Hepatocyte (in vitro differentiated cells): Measurements from ENCODE around the gene SLC6A20. TPM values are rescaled to one million over a fixed set of nuclear protein-coding genes. Genes with fewer than 3 reads are reported as not detected.

Experiments
- DNase-seq: peaks from one replicate; pipeline ENCODE4 v3.0.0-alpha.2; 2016; ENCODE audit warnings: low spot score
- H2AFZ ChIP-seq: fragments of 200-600 bp; sonication (generic); 2 replicates; pipeline ENCODE4 v1.6.0; 2016; ENCODE audit warnings: antibody characterized with exemption, mild to moderate bottlenecking
- H3K27ac ChIP-seq: fragments of 200-600 bp; sonication (generic); 2 replicates; pipeline ENCODE4 v1.5.1; 2016; ENCODE audit warnings: mild to moderate bottlenecking
- H3K27me3 ChIP-seq: fragments of 200-600 bp; sonication (generic); 2 replicates; pipeline ENCODE4 v1.6.1; 2016
- H3K36me3 ChIP-seq: fragments of 200-600 bp; sonication (generic); replicated peaks from 2 replicates; pipeline ENCODE4 v1.5.1; 2016; ENCODE audit warnings: low read depth; ENCODE audit not compliant: insufficient read depth
- H3K4me1 ChIP-seq: fragments of 200-600 bp; sonication (generic); 2 replicates; pipeline ENCODE4 v1.5.1; 2016; ENCODE audit warnings: mild to moderate bottlenecking, moderate library complexity; ENCODE audit not compliant: insufficient read depth
- H3K4me2 ChIP-seq: fragments of 200-600 bp; sonication (generic); 2 replicates; pipeline ENCODE4 v1.6.0; 2016
- H3K4me3 ChIP-seq: fragments of 200-600 bp; sonication (generic); 2 replicates; pipeline ENCODE4 v1.5.1; 2016; ENCODE audit warnings: mild to moderate bottlenecking
- H3K79me2 ChIP-seq: fragments of 200-600 bp; sonication (generic); 2 replicates; pipeline ENCODE4 v1.6.0; 2017; ENCODE audit warnings: mild to moderate bottlenecking
- H3K9me2 ChIP-seq: fragments of 200-600 bp; sonication (generic); replicated peaks from 2 replicates; pipeline ENCODE4 v1.6.0; 2017; ENCODE audit warnings: mild to moderate bottlenecking; ENCODE audit not compliant: insufficient read depth
- H3K9me3 ChIP-seq: fragments of 200-600 bp; sonication (generic); 2 replicates; pipeline ENCODE4 v1.5.1; 2016; ENCODE audit warnings: low read depth, mild to moderate bottlenecking
- H4K20me1 ChIP-seq: fragments of 200-600 bp; sonication (generic); 2 replicates; pipeline ENCODE4 v1.6.0; 2016; ENCODE audit warnings: mild to moderate bottlenecking; ENCODE audit not compliant: insufficient read depth, poor library complexity, severe bottlenecking
- EZH2 ChIP-seq: fragments of 200-600 bp; sonication (generic); IDR thresholded peaks from 2 replicates; pipeline ENCODE4 v1.6.1; 2016; ENCODE audit warnings: antibody characterized with exemption, mild to moderate bottlenecking, borderline replicate concordance
- EZH2phosphoT487 ChIP-seq: fragments of 200-600 bp; sonication (generic); IDR thresholded peaks from one replicate; pipeline ENCODE4 v1.6.1; 2018; ENCODE audit warnings: antibody characterized with exemption, mild to moderate bottlenecking, low read depth, moderate library complexity; ENCODE audit not compliant: unreplicated experiment, severe bottlenecking
- WGBS: methylation state at CpG from one replicate; pipeline ENCODE4 v1.1.6; 2016; ENCODE audit warnings: low lambda C conversion rate; ENCODE audit errors: missing lambda C conversion rate; 5-methylcytosine and 5-hydroxymethylcytosine counted together
- polyA plus RNA-seq: library from polyadenylated mRNA; unstranded; fragments of >200 nt; fragmentation: Nextera tagmentation; extraction: Ambion mirVana; gene quantifications from 2 replicates; pipeline ENCODE4 v1.2.1, GENCODE V29; 2016
- small RNA-seq: library from RNA; depleted of rRNA; stranded (forward); fragments of <200 nt; gene quantifications from one replicate; pipeline ENCODE3, GENCODE V24; 2014
- total RNA-seq: library from RNA; depleted of rRNA; stranded (reverse); fragments of >200 nt; gene quantifications from 2 replicates; pipeline ENCODE4 v1.2.3, GENCODE V29; 2014
- TF ChIP-seq, protein P1 (sequence below): fragments of 200-600 bp; sonication (generic); IDR thresholded peaks from 2 replicates; pipeline ENCODE4 v1.5.1; 2016; ENCODE audit warnings: antibody characterized with exemption, mild to moderate bottlenecking; ENCODE audit not compliant: poor library complexity

Gene SLC6A20
- total and polyA plus RNA-seq, 2 experiments from 2014 or later = 5.7 to 9.6 TPM

DNA sequence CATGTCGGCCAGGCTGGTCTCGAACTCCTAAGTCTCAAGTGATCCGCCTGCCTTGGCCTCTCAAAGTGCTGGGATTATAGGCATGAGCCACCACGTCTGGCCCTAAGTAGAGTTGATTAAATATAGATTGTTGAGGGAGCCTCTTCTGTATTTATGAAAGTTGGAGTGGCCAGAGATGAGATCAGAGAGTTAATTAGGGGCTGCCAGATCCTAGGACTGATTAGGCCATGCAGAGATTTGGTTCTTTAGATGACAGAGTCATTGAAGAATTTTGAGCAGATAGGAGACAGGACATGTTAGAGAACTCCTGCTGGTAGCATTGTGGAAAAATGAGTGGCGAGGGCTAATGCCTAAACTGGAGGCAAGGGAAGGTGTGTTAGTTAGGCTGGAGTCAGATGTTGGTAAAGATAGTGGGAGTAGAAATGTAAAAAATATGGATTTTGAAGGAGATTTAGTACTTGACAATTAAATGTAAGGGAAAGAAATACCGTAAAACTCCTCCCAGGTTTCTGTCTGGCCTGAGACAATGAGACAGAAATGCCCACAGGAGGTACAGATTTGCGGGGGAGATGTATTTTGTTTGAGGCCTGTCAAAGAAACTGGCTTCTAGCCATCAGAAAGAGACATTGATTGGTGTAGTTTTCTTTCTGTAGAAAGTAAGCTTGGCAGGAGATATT lies 83.8 kb downstream of the SLC6A20 start:
- Histone ChIP-seq H3K4me3 (no peak overlapping the region), H2AFZ (no peak overlapping the region)

DNA sequence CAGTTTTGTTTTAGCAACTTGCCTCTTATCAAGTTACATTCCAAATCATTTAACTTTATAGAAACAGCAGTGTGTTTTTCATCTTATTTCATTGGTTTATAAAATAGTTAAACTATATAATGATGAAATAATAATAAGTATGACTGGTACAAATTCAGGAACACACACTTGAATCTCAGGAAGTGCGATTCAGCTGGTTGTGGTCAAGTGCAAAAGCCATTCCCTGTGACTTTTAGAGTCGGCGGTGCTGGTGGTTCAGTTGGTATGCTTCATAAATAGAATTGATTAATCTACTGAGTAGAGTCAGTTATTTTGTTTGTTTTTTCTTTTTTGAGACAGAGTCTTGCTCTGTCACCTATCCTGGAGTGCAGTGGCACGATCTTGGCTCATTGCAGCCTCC lies 84.4 kb downstream of the SLC6A20 start:
- Histone ChIP-seq H3K9me3 (no peaks in the 10 kb centered on the region), H3K79me2 (peaks cover 3% of the 10 kb centered on the region), H2AFZ (no peak overlapping the region), H3K27ac (no peak overlapping the region), H4K20me1 (no peaks in the 10 kb centered on the region), H3K27me3 (no peaks in the 10 kb centered on the region), H3K9me2 (no peaks in the 10 kb centered on the region), H3K36me3 (no peaks in the 10 kb centered on the region), H3K4me3 (no peak overlapping the region), H3K4me1 (no peaks in the 10 kb centered on the region), H3K4me2 (no peak overlapping the region)
- TF ChIP-seq EZH2 (no peak), EZH2phosphoT487 (no peak)
- TF ChIP-seq, protein P1, sequence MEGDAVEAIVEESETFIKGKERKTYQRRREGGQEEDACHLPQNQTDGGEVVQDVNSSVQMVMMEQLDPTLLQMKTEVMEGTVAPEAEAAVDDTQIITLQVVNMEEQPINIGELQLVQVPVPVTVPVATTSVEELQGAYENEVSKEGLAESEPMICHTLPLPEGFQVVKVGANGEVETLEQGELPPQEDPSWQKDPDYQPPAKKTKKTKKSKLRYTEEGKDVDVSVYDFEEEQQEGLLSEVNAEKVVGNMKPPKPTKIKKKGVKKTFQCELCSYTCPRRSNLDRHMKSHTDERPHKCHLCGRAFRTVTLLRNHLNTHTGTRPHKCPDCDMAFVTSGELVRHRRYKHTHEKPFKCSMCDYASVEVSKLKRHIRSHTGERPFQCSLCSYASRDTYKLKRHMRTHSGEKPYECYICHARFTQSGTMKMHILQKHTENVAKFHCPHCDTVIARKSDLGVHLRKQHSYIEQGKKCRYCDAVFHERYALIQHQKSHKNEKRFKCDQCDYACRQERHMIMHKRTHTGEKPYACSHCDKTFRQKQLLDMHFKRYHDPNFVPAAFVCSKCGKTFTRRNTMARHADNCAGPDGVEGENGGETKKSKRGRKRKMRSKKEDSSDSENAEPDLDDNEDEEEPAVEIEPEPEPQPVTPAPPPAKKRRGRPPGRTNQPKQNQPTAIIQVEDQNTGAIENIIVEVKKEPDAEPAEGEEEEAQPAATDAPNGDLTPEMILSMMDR = no peak
- 93% methylated on average over 3 of the region's 4 CpGs for WGBS
- no peak for DNase-seq

More for the DNA sequence above, 83.8 kb downstream of the SLC6A20 start:
- H4K20me1 ChIP-seq = no peaks in the 10 kb centered on the region
- no peak overlapping the region for H3K4me2 ChIP-seq
- H3K9me2 ChIP-seq = no peaks in the 10 kb centered on the region
- TF ChIP-seq, protein P1 = no peak
- TF ChIP-seq EZH2phosphoT487 = no peak
- no peak for TF ChIP-seq EZH2
- no peak overlapping the region for H3K27ac ChIP-seq
- no peaks in the 10 kb centered on the region for H3K27me3 ChIP-seq
- WGBS = 72% methylated on average over 7 of the region's 7 CpGs
- H3K4me1 ChIP-seq = no peaks in the 10 kb centered on the region
- H3K36me3 ChIP-seq = no peaks in the 10 kb centered on the region
- no peak for DNase-seq
- H3K79me2 ChIP-seq = peaks cover 3% of the 10 kb centered on the region
- H3K9me3 ChIP-seq = no peaks in the 10 kb centered on the region

DNA sequence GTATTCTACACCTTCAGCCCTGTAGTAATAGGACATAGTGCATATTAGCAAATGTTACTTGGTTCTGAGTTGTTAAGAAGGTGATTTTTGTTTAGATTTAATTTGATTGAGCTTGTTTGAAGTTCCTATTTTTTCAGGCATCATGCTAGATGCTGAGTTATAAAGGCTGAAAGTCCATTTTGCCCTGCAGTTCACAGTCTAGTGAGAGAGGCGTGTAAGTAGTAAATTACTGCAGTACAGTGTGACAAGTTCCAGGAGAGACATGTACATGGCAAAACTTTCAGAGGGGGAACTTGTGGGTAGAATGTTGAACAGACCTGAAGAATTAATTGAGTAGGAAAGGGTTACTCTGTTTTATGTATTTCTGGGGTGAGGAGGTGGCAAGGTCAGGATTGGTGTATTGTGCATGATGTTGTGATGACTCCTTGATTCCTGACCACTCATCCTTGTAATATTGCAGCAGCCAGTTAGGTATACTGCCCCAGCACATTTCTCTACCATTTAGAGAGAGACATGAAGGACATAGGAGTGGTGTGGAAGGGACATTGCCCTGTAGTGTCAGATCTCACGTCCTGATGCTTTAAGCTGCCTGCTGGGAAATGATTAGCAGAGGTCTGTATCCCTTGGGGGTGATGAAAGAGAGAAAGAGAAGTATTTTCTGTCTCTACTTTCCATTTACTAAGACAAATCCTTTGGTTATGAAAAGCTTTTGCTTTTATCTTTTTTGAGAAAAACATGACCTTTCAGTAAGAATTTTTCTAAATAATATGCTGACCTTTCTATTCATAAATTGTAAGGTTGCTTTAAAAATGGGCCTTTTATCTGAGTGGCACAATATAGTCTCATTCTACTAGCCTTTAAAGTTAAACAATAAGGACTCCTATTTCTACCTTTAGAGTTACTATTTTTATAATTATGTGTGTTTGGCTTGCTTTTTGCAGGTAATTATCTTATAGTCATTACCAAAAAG lies 90.2 kb downstream of the SLC6A20 start:
- Histone ChIP-seq H3K27me3 (no peaks in the 10 kb centered on the region), H3K4me2 (no peak overlapping the region), H3K9me3 (no peaks in the 10 kb centered on the region), H4K20me1 (peaks cover 28% of the 10 kb centered on the region), H3K4me3 (no peak overlapping the region), H3K4me1 (no peaks in the 10 kb centered on the region), H3K27ac (no peak overlapping the region), H2AFZ (no peak overlapping the region), H3K36me3 (no peaks in the 10 kb centered on the region), H3K9me2 (no peaks in the 10 kb centered on the region), H3K79me2 (peaks cover 40% of the 10 kb centered on the region)
- WGBS = 70% methylated on average over 2 of the region's 2 CpGs
- no peak for DNase-seq
- TF ChIP-seq, protein P1 = no peak
- no peak for TF ChIP-seq EZH2phosphoT487
- TF ChIP-seq EZH2 = no peak

Small RNA genes lying within 50 kb of the gene (small RNA-seq; reads per million reads assigned to genes)
- gene RN7SL145P = not detected

Other genes with a start within 250 kb of the SLC6A20 start
- 12.1 and 12.5 TPM in 2 replicates for gene LIMD1, start 201.8 kb downstream of the SLC6A20 start, total RNA-seq
- gene LIMD1, start 201.8 kb downstream of the SLC6A20 start, polyA plus RNA-seq = 6.7 and 7.3 TPM in 2 replicates
- gene SACM1L, start 107.1 kb downstream of the SLC6A20 start, total RNA-seq = 54.4 and 61.6 TPM in 2 replicates
- 26.3 and 28.1 TPM in 2 replicates for gene SACM1L, start 107.1 kb downstream of the SLC6A20 start, polyA plus RNA-seq
- 24.8 and 25.1 TPM in 2 replicates for gene LZTFL1, start 45.6 kb upstream of the SLC6A20 start, total RNA-seq
- 11.7 and 14.3 TPM in 2 replicates for gene LZTFL1, start 45.6 kb upstream of the SLC6A20 start, polyA plus RNA-seq
- gene CCR9, start 90.0 kb upstream of the SLC6A20 start, total RNA-seq = 0.20 and 0.44 TPM in 2 replicates
- gene CCR9, start 90.0 kb upstream of the SLC6A20 start, polyA plus RNA-seq = 0.33 TPM in 1 of 2 replicates, not detected in the other
- not detected in 2 replicates for gene CXCR6, start 146.9 kb upstream of the SLC6A20 start, total RNA-seq
- 0.33 TPM in 1 of 2 replicates, not detected in the other for gene CXCR6, start 146.9 kb upstream of the SLC6A20 start, polyA plus RNA-seq
- 23.0 and 26.8 TPM in 2 replicates for gene FYCO1, start 199.3 kb upstream of the SLC6A20 start, total RNA-seq
- 7.5 and 9.0 TPM in 2 replicates for gene FYCO1, start 199.3 kb upstream of the SLC6A20 start, polyA plus RNA-seq
- 0.27 and 0.40 TPM in 2 replicates for gene XCR1, start 230.9 kb upstream of the SLC6A20 start, total RNA-seq
- 0.30 and 0.86 TPM in 2 replicates for gene XCR1, start 230.9 kb upstream of the SLC6A20 start, polyA plus RNA-seq